Neural cell (in vitro differentiated cells): Measurements from ENCODE around the gene PPM1A. TPM values are rescaled to one million over a fixed set of nuclear protein-coding genes. Genes with fewer than 3 reads are reported as not detected.

ENCODE experiments used
- H2AFZ ChIP-seq: fragments of 200-600, 300-800 bp; sonication (generic), shearing (Covaris generic); 2 replicates; pipeline ENCODE4 v1.6.0; 2014; ENCODE audit warnings: low read depth, mild to moderate bottlenecking, antibody characterized with exemption, low read length, moderate library complexity
- H3F3A ChIP-seq: fragments of 200-600 bp; shearing (Covaris generic); 2 replicates; pipeline ENCODE4 v1.6.1; 2016; ENCODE audit warnings: mild to moderate bottlenecking, moderate library complexity, mixed read lengths, antibody characterized with exemption, low read length; ENCODE audit not compliant: insufficient read depth, poor library complexity, severe bottlenecking
- H3K27ac ChIP-seq: fragments of 200-600, 300-800 bp; sonication (generic), shearing (Covaris generic); 2 replicates; pipeline ENCODE4 v1.5.1; 2014; ENCODE audit warnings: mild to moderate bottlenecking, low read length, moderate library complexity
- H3K27me3 ChIP-seq: fragments of 300-800, 200-600 bp; sonication (generic), shearing (Covaris generic); 2 replicates; pipeline ENCODE4 v1.6.0; 2014; ENCODE audit warnings: mild to moderate bottlenecking, low read depth, low read length, moderate library complexity; ENCODE audit not compliant: insufficient read depth
- H3K36me3 ChIP-seq: fragments of 300-800, 200-600 bp; sonication (generic), shearing (Covaris generic); 2 replicates; pipeline ENCODE4 v1.5.1; 2014; ENCODE audit warnings: mild to moderate bottlenecking, antibody characterized with exemption, low read length, moderate library complexity; ENCODE audit not compliant: insufficient read depth
- H3K4me2 ChIP-seq: fragments of 300-800, 200-600 bp; sonication (generic), shearing (Covaris generic); 2 replicates; pipeline ENCODE4 v1.6.0; 2014; ENCODE audit warnings: mild to moderate bottlenecking, low read length
- H3K4me3 ChIP-seq: fragments of 300-800, 200-600 bp; sonication (generic), shearing (Covaris generic); 2 replicates; pipeline ENCODE4 v1.5.1; 2014; ENCODE audit warnings: mild to moderate bottlenecking, low read length, moderate library complexity
- H3K79me2 ChIP-seq: fragments of 200-600 bp; shearing (Covaris generic); replicated peaks from 2 replicates; pipeline ENCODE4 v1.6.0; 2014; ENCODE audit warnings: mild to moderate bottlenecking, low read length, moderate library complexity; ENCODE audit not compliant: insufficient read depth
- H3K9ac ChIP-seq: fragments of 300-800, 200-600 bp; sonication (generic), shearing (Covaris generic); 2 replicates; pipeline ENCODE4 v1.6.1; 2016; ENCODE audit warnings: mild to moderate bottlenecking, low read length, mixed read lengths
- H3K9me2 ChIP-seq: fragments of 200-600 bp; shearing (Covaris generic); 2 replicates; pipeline ENCODE4 v1.6.1; 2016; ENCODE audit warnings: mild to moderate bottlenecking, low read length, mixed read lengths; ENCODE audit not compliant: insufficient read depth
- H3K9me3 ChIP-seq: fragments of 200-600, 300-800 bp; sonication (generic), shearing (Covaris generic); 2 replicates; pipeline ENCODE4 v1.6.1; 2016; ENCODE audit warnings: mild to moderate bottlenecking, mixed run types, low read length, moderate library complexity, mixed read lengths
- H4K20me1 ChIP-seq: fragments of 200-600 bp; shearing (Covaris generic); 2 replicates; pipeline ENCODE4 v1.6.1; 2016; ENCODE audit warnings: mild to moderate bottlenecking, mixed run types; ENCODE audit not compliant: insufficient read depth
- EP300 ChIP-seq: fragments of 450-650 bp; conservative IDR thresholded peaks from 2 replicates; pipeline ENCODE4 v1.6.1; 2014; ENCODE audit warnings: antibody characterized with exemption, mild to moderate bottlenecking, moderate library complexity; ENCODE audit not compliant: poor library complexity, severe bottlenecking
- EZH2 ChIP-seq: fragments of 200-600, 300-800 bp; shearing (Covaris generic), sonication (generic); IDR thresholded peaks from 2 replicates; pipeline ENCODE4 v1.6.1; 2014; ENCODE audit warnings: antibody characterized with exemption, low read length, borderline replicate concordance, mild to moderate bottlenecking; ENCODE audit not compliant: insufficient read depth, poor library complexity, severe bottlenecking
- MXI1 ChIP-seq: fragments of 450-650 bp; conservative IDR thresholded peaks from 2 replicates; pipeline ENCODE4 v1.6.1; 2014; ENCODE audit warnings: antibody characterized with exemption, mild to moderate bottlenecking; ENCODE audit not compliant: poor library complexity, severe bottlenecking
- POLR2AphosphoS5 ChIP-seq: IDR thresholded peaks from 2 replicates; pipeline ENCODE4 v1.6.1; 2012
- RAD21 ChIP-seq: fragments of 450-650 bp; conservative IDR thresholded peaks from 2 replicates; pipeline ENCODE4 v1.6.1; 2014; ENCODE audit warnings: antibody characterized with exemption, mild to moderate bottlenecking, moderate library complexity
- SMC3 ChIP-seq: fragments of 450-650 bp; conservative IDR thresholded peaks from 2 replicates; pipeline ENCODE4 v1.6.1; 2014; ENCODE audit warnings: antibody characterized with exemption, mild to moderate bottlenecking, moderate library complexity; ENCODE audit not compliant: poor library complexity
- TAF1 ChIP-seq: IDR thresholded peaks from 2 replicates; pipeline ENCODE4 v1.6.1; 2012; ENCODE audit warnings: low read depth
- polyA plus RNA-seq: library from polyadenylated mRNA; depleted of rRNA; stranded (reverse); fragments of >200 nt; gene quantifications from 2 replicates; pipeline ENCODE4 v1.2.3, GENCODE V29; 2014
- TF ChIP-seq, protein P1 (sequence below): fragments of 450-650 bp; IDR thresholded peaks from 2 replicates; pipeline ENCODE4 v1.5.1; 2014; ENCODE audit warnings: antibody characterized with exemption, mild to moderate bottlenecking, moderate library complexity; ENCODE audit not compliant: poor library complexity, severe bottlenecking
- TF ChIP-seq, protein P2 (sequence below): IDR thresholded peaks from 2 replicates; pipeline ENCODE4 v1.6.1; 2012; ENCODE audit warnings: borderline replicate concordance

Gene PPM1A
- polyA plus RNA-seq, 1 donor from 2014 or later = 52.1 TPM

DNA sequence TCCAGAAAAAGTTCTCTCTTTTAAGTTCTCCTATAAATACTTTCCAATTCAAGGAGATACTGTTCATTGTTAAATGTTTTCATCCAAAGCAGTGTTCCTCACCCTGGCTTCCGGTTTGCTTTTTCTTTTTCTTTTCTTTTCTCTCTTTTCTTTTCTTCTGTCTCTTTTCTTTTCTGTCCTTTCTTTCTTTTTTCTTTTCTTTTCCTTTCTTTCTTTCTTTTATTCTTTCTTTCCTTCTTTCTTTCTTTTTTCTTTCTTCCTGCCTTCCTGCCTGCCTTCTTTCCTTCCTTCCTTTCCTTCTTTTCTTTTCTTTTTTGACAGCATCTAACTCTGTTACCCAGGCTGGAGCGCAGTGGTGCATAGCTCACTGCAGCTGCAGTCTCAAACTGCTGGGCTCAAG is 75.8 kb downstream of the PPM1A start:
- Histone ChIP-seq H3K27ac (no peak overlapping the region), H3F3A (no peaks in the 10 kb centered on the region), H2AFZ (no peak overlapping the region), H4K20me1 (no peaks in the 10 kb centered on the region), H3K27me3 (no peaks in the 10 kb centered on the region), H3K9ac (no peak overlapping the region), H3K4me3 (no peak overlapping the region), H3K36me3 (no peaks in the 10 kb centered on the region), H3K79me2 (no peaks in the 10 kb centered on the region), H3K9me3 (no peaks in the 10 kb centered on the region), H3K9me2 (no peaks in the 10 kb centered on the region), H3K4me2 (no peak overlapping the region)
- TF ChIP-seq POLR2AphosphoS5 (no peak), SMC3 (no peak), EZH2 (no peak), TAF1 (no peak), MXI1 (no peak), RAD21 (no peak)
- TF ChIP-seq, protein P1, sequence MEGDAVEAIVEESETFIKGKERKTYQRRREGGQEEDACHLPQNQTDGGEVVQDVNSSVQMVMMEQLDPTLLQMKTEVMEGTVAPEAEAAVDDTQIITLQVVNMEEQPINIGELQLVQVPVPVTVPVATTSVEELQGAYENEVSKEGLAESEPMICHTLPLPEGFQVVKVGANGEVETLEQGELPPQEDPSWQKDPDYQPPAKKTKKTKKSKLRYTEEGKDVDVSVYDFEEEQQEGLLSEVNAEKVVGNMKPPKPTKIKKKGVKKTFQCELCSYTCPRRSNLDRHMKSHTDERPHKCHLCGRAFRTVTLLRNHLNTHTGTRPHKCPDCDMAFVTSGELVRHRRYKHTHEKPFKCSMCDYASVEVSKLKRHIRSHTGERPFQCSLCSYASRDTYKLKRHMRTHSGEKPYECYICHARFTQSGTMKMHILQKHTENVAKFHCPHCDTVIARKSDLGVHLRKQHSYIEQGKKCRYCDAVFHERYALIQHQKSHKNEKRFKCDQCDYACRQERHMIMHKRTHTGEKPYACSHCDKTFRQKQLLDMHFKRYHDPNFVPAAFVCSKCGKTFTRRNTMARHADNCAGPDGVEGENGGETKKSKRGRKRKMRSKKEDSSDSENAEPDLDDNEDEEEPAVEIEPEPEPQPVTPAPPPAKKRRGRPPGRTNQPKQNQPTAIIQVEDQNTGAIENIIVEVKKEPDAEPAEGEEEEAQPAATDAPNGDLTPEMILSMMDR = no peak
- TF ChIP-seq, protein P2, sequence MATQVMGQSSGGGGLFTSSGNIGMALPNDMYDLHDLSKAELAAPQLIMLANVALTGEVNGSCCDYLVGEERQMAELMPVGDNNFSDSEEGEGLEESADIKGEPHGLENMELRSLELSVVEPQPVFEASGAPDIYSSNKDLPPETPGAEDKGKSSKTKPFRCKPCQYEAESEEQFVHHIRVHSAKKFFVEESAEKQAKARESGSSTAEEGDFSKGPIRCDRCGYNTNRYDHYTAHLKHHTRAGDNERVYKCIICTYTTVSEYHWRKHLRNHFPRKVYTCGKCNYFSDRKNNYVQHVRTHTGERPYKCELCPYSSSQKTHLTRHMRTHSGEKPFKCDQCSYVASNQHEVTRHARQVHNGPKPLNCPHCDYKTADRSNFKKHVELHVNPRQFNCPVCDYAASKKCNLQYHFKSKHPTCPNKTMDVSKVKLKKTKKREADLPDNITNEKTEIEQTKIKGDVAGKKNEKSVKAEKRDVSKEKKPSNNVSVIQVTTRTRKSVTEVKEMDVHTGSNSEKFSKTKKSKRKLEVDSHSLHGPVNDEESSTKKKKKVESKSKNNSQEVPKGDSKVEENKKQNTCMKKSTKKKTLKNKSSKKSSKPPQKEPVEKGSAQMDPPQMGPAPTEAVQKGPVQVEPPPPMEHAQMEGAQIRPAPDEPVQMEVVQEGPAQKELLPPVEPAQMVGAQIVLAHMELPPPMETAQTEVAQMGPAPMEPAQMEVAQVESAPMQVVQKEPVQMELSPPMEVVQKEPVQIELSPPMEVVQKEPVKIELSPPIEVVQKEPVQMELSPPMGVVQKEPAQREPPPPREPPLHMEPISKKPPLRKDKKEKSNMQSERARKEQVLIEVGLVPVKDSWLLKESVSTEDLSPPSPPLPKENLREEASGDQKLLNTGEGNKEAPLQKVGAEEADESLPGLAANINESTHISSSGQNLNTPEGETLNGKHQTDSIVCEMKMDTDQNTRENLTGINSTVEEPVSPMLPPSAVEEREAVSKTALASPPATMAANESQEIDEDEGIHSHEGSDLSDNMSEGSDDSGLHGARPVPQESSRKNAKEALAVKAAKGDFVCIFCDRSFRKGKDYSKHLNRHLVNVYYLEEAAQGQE = no peak

DNA sequence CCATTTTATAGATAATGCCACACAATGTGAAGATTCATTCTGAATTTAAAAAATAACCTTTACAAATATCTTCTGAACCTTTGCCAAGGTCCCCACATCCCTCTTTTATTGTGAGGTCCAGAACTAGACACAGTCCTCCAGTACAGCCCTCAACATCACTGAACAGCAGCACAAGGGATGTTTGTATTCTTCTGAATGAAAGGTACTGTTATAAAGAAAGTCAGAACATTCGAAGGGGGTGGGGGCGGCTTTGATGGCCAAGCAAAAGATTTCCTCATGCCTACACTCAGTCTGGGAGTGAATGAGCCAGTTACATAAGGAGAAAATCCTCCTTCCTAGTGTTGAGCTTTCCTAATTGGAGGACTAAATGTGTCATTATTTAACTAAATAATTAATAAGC is 77.3 kb downstream of the PPM1A start:
- Histone ChIP-seq H3K4me3 (no peak overlapping the region), H3K79me2 (no peaks in the 10 kb centered on the region), H3F3A (no peaks in the 10 kb centered on the region), H3K9ac (no peak overlapping the region), H3K4me2 (no peak overlapping the region), H3K36me3 (no peaks in the 10 kb centered on the region), H2AFZ (no peak overlapping the region), H3K27me3 (no peaks in the 10 kb centered on the region), H4K20me1 (no peaks in the 10 kb centered on the region), H3K9me3 (no peaks in the 10 kb centered on the region), H3K9me2 (no peaks in the 10 kb centered on the region), H3K27ac (no peak overlapping the region)
- no peak for TF ChIP-seq EZH2
- no peak for TF ChIP-seq EP300
- no peak for TF ChIP-seq POLR2AphosphoS5
- TF ChIP-seq, protein P1 = no peak
- TF ChIP-seq TAF1 = no peak
- no peak for TF ChIP-seq RAD21
- TF ChIP-seq SMC3 = no peak
- TF ChIP-seq, protein P2 = no peak
